Spinal cord (tissue), 10 donors: ENCODE results near the gene DHRS4. TPM values are rescaled to one million over a fixed set of nuclear protein-coding genes. Genes with fewer than 3 reads are reported as not detected.
"Not testable (repeated sequence)": the region's sequence is repeated elsewhere in the genome, so short reads cannot be mapped to it uniquely, and the experiment has no call there.

ENCODE experiments used
- DNase-seq, 6 donors: peaks; one replicate each; pipeline versions ENCODE4 v3.0.0 to v3.0.0-alpha.2; 2013 to 2015; ENCODE audit warnings: low spot score in 6 of 6, low read depth in 4 of 6
- H3K27ac ChIP-seq: one replicate; pipeline ENCODE4 v1.5.1; 2013; ENCODE audit warnings: low read depth, low read length, control low read depth
- H3K27me3 ChIP-seq: one replicate; pipeline ENCODE4 v1.6.1; 2013; ENCODE audit warnings: low read length; ENCODE audit not compliant: control insufficient read depth, insufficient read depth
- H3K36me3 ChIP-seq: one replicate; pipeline ENCODE4 v1.6.1; 2013; ENCODE audit warnings: low read length; ENCODE audit not compliant: control insufficient read depth, insufficient read depth
- H3K4me1 ChIP-seq: one replicate; pipeline ENCODE4 v1.6.1; 2013; ENCODE audit warnings: low read length; ENCODE audit not compliant: control insufficient read depth, insufficient read depth
- H3K4me3 ChIP-seq: one replicate; pipeline ENCODE4 v1.5.1; 2013; ENCODE audit warnings: low read depth, low read length, control low read depth
- H3K9me3 ChIP-seq: one replicate; pipeline ENCODE4 v1.6.1; 2013; ENCODE audit warnings: low read length; ENCODE audit not compliant: control insufficient read depth, insufficient read depth
- WGBS: methylation state at CpG from one replicate; pipeline ENCODE4 v1.1.5; 2013; ENCODE audit warnings: missing lambda C conversion rate; ENCODE audit not compliant: insufficient coverage; 5-methylcytosine and 5-hydroxymethylcytosine counted together
- polyA plus RNA-seq, 2 donors: library from polyadenylated mRNA; unstranded; fragments of 120-200 nt; gene quantifications; one replicate each; pipeline ENCODE4 v1.2.1, GENCODE V29; 2013; ENCODE audit not compliant: insufficient read length in 2 of 2
- total RNA-seq, 2 donors: library from RNA; depleted of rRNA in 1 of 2; stranded (reverse); fragments of 120-200 nt in 1 of 2; fragments of >200 nt in 1 of 2; gene quantifications; one replicate each; pipeline versions ENCODE4 v1.2.3 to v1.2.4, GENCODE V29; 2013 to 2014
- donor health status: healthy.

The DHRS4 gene
- total and polyA plus RNA-seq, 4 donors: 14.1 to 22.7 (median 18.2) TPM

- no peak for DNase-seq
- no peaks in the 10 kb centered on the region for H3K27me3 ChIP-seq
- H3K4me3 ChIP-seq: no peak overlapping the region
- H3K4me1 ChIP-seq: peaks cover 4% of the 10 kb centered on the region
- H3K36me3 ChIP-seq: peaks cover 4% of the 10 kb centered on the region
- no CpG with 5 or more reads among the region's 2 CpGs for WGBS
- no peak overlapping the region for H3K27ac ChIP-seq
- no peaks in the 10 kb centered on the region for H3K9me3 ChIP-seq
Observed at GRCh38 chr14:23937203-23937602, 16.4 kb upstream of the DHRS4 start.

- no peak for DNase-seq
- peaks cover 4% of the 10 kb centered on the region for H3K36me3 ChIP-seq
- H3K4me1 ChIP-seq: no peaks in the 10 kb centered on the region
- no peak overlapping the region for H3K27ac ChIP-seq
- WGBS: no CpG with 5 or more reads among the region's 1 CpG
- no peaks in the 10 kb centered on the region for H3K27me3 ChIP-seq
- H3K4me3 ChIP-seq: no peak overlapping the region
- no peaks in the 10 kb centered on the region for H3K9me3 ChIP-seq
Observed at GRCh38 chr14:23938823-23939222, 14.7 kb upstream of the DHRS4 start.

GRCh38 chr14:23939607-23940326 is 13.8 kb upstream of the DHRS4 start:
- no peaks in the 10 kb centered on the region for H3K4me1 ChIP-seq
- DNase-seq: no peak
- H3K36me3 ChIP-seq: peaks cover 4% of the 10 kb centered on the region
- WGBS: 92% methylated on average over 1 of the region's 3 CpGs
- no peaks in the 10 kb centered on the region for H3K27me3 ChIP-seq
- H3K4me3 ChIP-seq: no peak overlapping the region
- H3K9me3 ChIP-seq: no peaks in the 10 kb centered on the region
- no peak overlapping the region for H3K27ac ChIP-seq

- no peak for DNase-seq
- Histone ChIP-seq H3K36me3 (peaks cover 4% of the 10 kb centered on the region), H3K4me3 (no peak overlapping the region), H3K27ac (no peak overlapping the region), H3K27me3 (no peaks in the 10 kb centered on the region), H3K9me3 (no peaks in the 10 kb centered on the region), H3K4me1 (no peaks in the 10 kb centered on the region)
- WGBS: 67% methylated on average over 3 of the region's 3 CpGs
Observed at GRCh38 chr14:23941230-23941629, 12.3 kb upstream of the DHRS4 start.

GRCh38 chr14:23941669-23942068 is 11.9 kb upstream of the DHRS4 start:
- Histone ChIP-seq H3K4me1 (no peaks in the 10 kb centered on the region), H3K4me3 (no peak overlapping the region), H3K9me3 (no peaks in the 10 kb centered on the region), H3K27me3 (no peaks in the 10 kb centered on the region), H3K27ac (no peak overlapping the region), H3K36me3 (peaks cover 4% of the 10 kb centered on the region)
- no peak for DNase-seq

GRCh38 chr14:23942587-23942986 is 11.0 kb upstream of the DHRS4 start:
- Histone ChIP-seq H3K9me3 (no peaks in the 10 kb centered on the region), H3K36me3 (peaks cover 4% of the 10 kb centered on the region), H3K4me1 (no peaks in the 10 kb centered on the region), H3K27me3 (no peaks in the 10 kb centered on the region), H3K27ac (no peak overlapping the region), H3K4me3 (no peak overlapping the region)
- DNase-seq: no peak
- WGBS: 97% methylated on average over 5 of the region's 7 CpGs

GRCh38 chr14:23949069-23949468 is 4.5 kb upstream of the DHRS4 start:
- no CpG with 5 or more reads among the region's 2 CpGs for WGBS
- H3K4me1 ChIP-seq: peaks cover 15% of the 10 kb centered on the region
- not testable (repeated sequence) for H3K4me3 ChIP-seq, H3K27me3 ChIP-seq, H3K27ac ChIP-seq, H3K36me3 ChIP-seq, DNase-seq, H3K9me3 ChIP-seq

- H3K4me1 ChIP-seq: peaks cover 23% of the 10 kb centered on the region
- no peaks in the 10 kb centered on the region for H3K27me3 ChIP-seq
- H3K4me3 ChIP-seq: no peak overlapping the region
- H3K9me3 ChIP-seq: no peaks in the 10 kb centered on the region
- no peaks in the 10 kb centered on the region for H3K36me3 ChIP-seq
- DNase-seq: no peak
- H3K27ac ChIP-seq: no peak overlapping the region
- WGBS: 100% methylated on average over 3 of the region's 6 CpGs
Observed at GRCh38 chr14:23950411-23951135, 3.0 kb upstream of the DHRS4 start.

GRCh38 chr14:23951136-23951466 is 2.5 kb upstream of the DHRS4 start:
- H3K36me3 ChIP-seq, H3K4me3 ChIP-seq, H3K27me3 ChIP-seq, DNase-seq, H3K9me3 ChIP-seq, H3K27ac ChIP-seq: not testable (repeated sequence)
- peaks cover 23% of the 10 kb centered on the region for H3K4me1 ChIP-seq
- 100% methylated on average over 2 of the region's 3 CpGs for WGBS

GRCh38 chr14:23951590-23952201 is 1.9 kb upstream of the DHRS4 start:
- H3K4me3 ChIP-seq: no peak overlapping the region
- no peak overlapping the region for H3K27ac ChIP-seq
- H3K36me3 ChIP-seq: no peaks in the 10 kb centered on the region
- H3K27me3 ChIP-seq: no peaks in the 10 kb centered on the region
- peaks cover 23% of the 10 kb centered on the region for H3K4me1 ChIP-seq
- DNase-seq: peak in 2 of 6 donors; percentile 28 to 69
- no peaks in the 10 kb centered on the region for H3K9me3 ChIP-seq
- 23% methylated on average over 4 of the region's 8 CpGs for WGBS
